Activated naive CD4-positive, alpha-beta T cell treated with anti-CD3 and anti-CD28 coated beads, Interleukin-2, amount 50 U/mL, for 72 hours (primary cell): ENCODE results near the gene ASB3. TPM values are rescaled to one million over a fixed set of nuclear protein-coding genes. Genes with fewer than 3 reads are reported as not detected.

Experiments
- total RNA-seq, 2 donors: library from RNA; stranded (reverse); gene quantifications; one replicate each; pipeline ENCODE4 v1.2.3, GENCODE V29; 2022

ASB3 gene
- total RNA-seq, 2 donors from 2014 or later = 29.7 to 34.1 TPM

Other genes starting within 250 kb of the ASB3 start
- 1 to 10 TPM; 5.0 to 8.4 TPM for gene CHAC2, start 19.1 kb downstream of the ASB3 start, total RNA-seq
- 10 to 100 TPM; 17.7 to 25.4 TPM for gene ERLEC1, start 91 bp upstream of the ASB3 start, total RNA-seq
- gene GPR75, start 73.0 kb upstream of the ASB3 start, total RNA-seq = under 1 TPM; 0.55 to 0.91 TPM
- 10 to 100 TPM; 28.1 to 63.0 TPM for gene PSME4, start 184.0 kb upstream of the ASB3 start, total RNA-seq